T-cell (primary cell): Measurements from ENCODE around the gene MFSD1. TPM values are rescaled to one million over a fixed set of nuclear protein-coding genes. Genes with fewer than 3 reads are reported as not detected.
A peak's percentile ranks its signal among the peaks of the same experiment; 100 is the strongest.

Source experiments
- ATAC-seq, 4 experiments: fragments of 200-7000 bp in 3 of 4; fragments of 150-1000 bp in 1 of 4; cut with Tn5 transposase; replicated peaks in 1 of 4; 1 replicate in 3 of 4; 2 replicates in 1 of 4; pipeline ENCODE4 v1.10.0; 2021; ENCODE audit warnings: moderate library complexity in 3 of 4, mild to moderate bottlenecking in 2 of 4, moderate number of reproducible peaks in 1 of 4
- CTCF ChIA-PET, 2 donors: fragments of 300-600 bp; sonication (Branson Sonifier 250); formaldehyde crosslinking; loops; one replicate each; lab custom pipeline; 2022; ENCODE audit warnings: antibody characterized with exemption in 2 of 2; lab: Charles Lee
- POLR2A ChIA-PET, 2 donors: fragments of 300-600 bp; sonication (Branson Sonifier 250); formaldehyde crosslinking; loops; one replicate each; lab custom pipeline; 2022; ENCODE audit warnings: antibody characterized with exemption in 2 of 2; lab: Charles Lee
- DNase-seq, 35 experiments: peaks; one replicate each; pipeline versions ENCODE4 v3.0.0 to v3.0.0-alpha.2; 2013 to 2023
- H3K27ac ChIP-seq: one replicate; pipeline ENCODE4 v1.5.1; 2013; ENCODE audit warnings: low read length
- H3K27me3 ChIP-seq, 2 experiments: replicated peaks in 1 of 2; 1 replicate in 1 of 2; 2 replicates in 1 of 2; pipeline versions ENCODE4 v1.6.1 to v1.7.0; 2013; ENCODE audit warnings: low read length in 1 of 2, mixed read lengths in 1 of 2; ENCODE audit not compliant: control insufficient read depth in 2 of 2, insufficient read depth in 2 of 2; ENCODE audit errors: extremely low read depth in 1 of 2
- H3K36me3 ChIP-seq, 2 donors: 1 replicate in 1 of 2; 2 replicates in 1 of 2; pipeline versions ENCODE4 v1.6.1 to v1.7.0; 2013; ENCODE audit warnings: low read length in 1 of 2; ENCODE audit not compliant: control insufficient read depth in 2 of 2, insufficient read depth in 1 of 2; ENCODE audit errors: extremely low read depth in 1 of 2
- H3K4me1 ChIP-seq, 2 experiments: 1 replicate in 1 of 2; 2 replicates in 1 of 2; pipeline versions ENCODE4 v1.6.1 to v1.7.0; 2013; ENCODE audit warnings: low read length in 2 of 2, mixed read lengths in 1 of 2; ENCODE audit not compliant: insufficient read depth in 2 of 2, control insufficient read depth in 1 of 2; ENCODE audit errors: extremely low read depth in 1 of 2
- H3K4me3 ChIP-seq, 2 donors: 1 replicate in 1 of 2; 2 replicates in 1 of 2; pipeline versions ENCODE4 v1.5.1 to v1.7.0; 2013; ENCODE audit warnings: mild to moderate bottlenecking in 2 of 2, low read length in 1 of 2, moderate library complexity in 1 of 2; ENCODE audit not compliant: control insufficient read depth in 1 of 2; ENCODE audit errors: extremely low read depth in 1 of 2
- H3K9me3 ChIP-seq: 2 replicates; pipeline ENCODE4 v1.7.0; 2013
- H3K27ac Mint-ChIP-seq, 2 donors: one replicate each; pipeline ENCODE4 v1.8.0; 2020 to 2021; ENCODE audit warnings: mild to moderate bottlenecking in 2 of 2, mixed read lengths in 2 of 2
- H3K27me3 Mint-ChIP-seq, 2 donors: one replicate each; pipeline ENCODE4 v1.8.0; 2021 to 2022; ENCODE audit warnings: mixed read lengths in 2 of 2
- H3K36me3 Mint-ChIP-seq: one replicate; pipeline ENCODE4 v1.8.0; 2021; ENCODE audit warnings: mixed read lengths
- H3K4me1 Mint-ChIP-seq, 3 donors: one replicate each; pipeline ENCODE4 v1.8.0; 2020 to 2022; ENCODE audit warnings: mixed read lengths in 3 of 3, mild to moderate bottlenecking in 1 of 3
- H3K4me3 Mint-ChIP-seq, 3 donors: one replicate each; pipeline ENCODE4 v1.8.0; 2020 to 2022; ENCODE audit warnings: mild to moderate bottlenecking in 3 of 3, mixed read lengths in 3 of 3, moderate library complexity in 3 of 3
- H3K9me3 Mint-ChIP-seq, 3 donors: one replicate each; pipeline ENCODE4 v1.8.0; 2020 to 2022; ENCODE audit warnings: mixed read lengths in 3 of 3
- WGBS: methylation state at CpG from one replicate; pipeline ENCODE4 v1.1.5; 2013; ENCODE audit warnings: missing lambda C conversion rate; ENCODE audit not compliant: insufficient coverage; 5-methylcytosine and 5-hydroxymethylcytosine counted together
- total RNA-seq, 35 experiments: library from RNA in 6 of 35; stranded (reverse) in 6 of 35; fragments of 120-200 nt in 1 of 35; gene quantifications; one replicate each; pipeline versions ENCODE4 v1.2.1 to v1.2.4 and lab custom pipeline; 2013 to 2026

The MFSD1 gene
- total RNA-seq, 5 donors from 2014 or later (not counting 1 experiment from before 2014, with no cell fraction given), result 17.7 to 28.3 (median 25.5) TPM

DNA sequence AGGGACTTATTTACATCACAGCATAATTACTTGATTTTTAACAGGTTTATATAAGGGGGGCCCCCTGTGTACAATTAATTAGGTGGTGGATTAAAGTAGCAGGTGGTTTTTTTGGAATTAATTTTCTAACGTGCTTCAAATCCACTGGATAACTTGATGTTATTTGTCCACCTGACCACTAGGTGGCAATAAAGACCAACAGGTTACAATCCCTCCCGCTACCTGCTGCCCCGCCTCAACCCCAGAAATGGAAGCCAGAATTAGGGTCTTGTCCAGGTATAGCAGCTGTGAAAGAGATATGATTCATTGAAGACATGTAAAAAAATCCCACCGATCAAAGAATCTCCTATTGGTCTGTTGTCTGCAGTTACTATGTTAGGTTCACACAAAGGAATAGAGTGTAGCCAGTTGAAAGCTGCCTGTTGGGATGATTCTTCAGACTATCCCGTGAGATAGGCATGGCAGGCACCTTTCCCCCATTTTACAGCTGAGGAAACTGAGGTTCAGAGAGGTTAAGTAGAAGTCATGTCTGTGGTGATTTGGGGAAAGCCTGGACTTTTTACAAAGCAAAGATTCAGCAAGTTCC lies 44.0 kb downstream of the MFSD1 start:
- Mint-ChIP-seq H3K4me1 (peaks cover 6 to 15% (median 13%) of the 10 kb centered on the region in 3 donors), H3K36me3 (no peaks in the 10 kb centered on the region), H3K27me3 (no peaks in the 10 kb centered on the region), H3K9me3 (no peaks in the 10 kb centered on the region), H3K27ac (no peak overlapping the region), H3K4me3 (no peak overlapping the region)
- Histone ChIP-seq H3K27ac (no peak overlapping the region), H3K36me3 (no peaks in the 10 kb centered on the region), H3K4me3 (no peak overlapping the region), H3K27me3 (peaks cover 0 to 5% of the 10 kb centered on the region in 2 experiments), H3K4me1 (peaks cover 0 to 2% of the 10 kb centered on the region in 2 experiments), H3K9me3 (no peaks in the 10 kb centered on the region)
- peak in 22 of 35 experiments; percentile 3 to 59 (median 12) for DNase-seq
- ATAC-seq, result peak in 3 of 4 experiments; percentile 44 to 56 (median 45)
- no CpG with 5 or more reads among the region's 5 CpGs for WGBS
- POLR2A ChIA-PET, result no interaction called here
- CTCF ChIA-PET, result interaction anchor here (0.6 to 2.3 kb wide), 6 partner anchors 412 to 1567 kb away, joined by 3 to 13 read pairs (median 4); no protein-coding TSS in a partner anchor

DNA sequence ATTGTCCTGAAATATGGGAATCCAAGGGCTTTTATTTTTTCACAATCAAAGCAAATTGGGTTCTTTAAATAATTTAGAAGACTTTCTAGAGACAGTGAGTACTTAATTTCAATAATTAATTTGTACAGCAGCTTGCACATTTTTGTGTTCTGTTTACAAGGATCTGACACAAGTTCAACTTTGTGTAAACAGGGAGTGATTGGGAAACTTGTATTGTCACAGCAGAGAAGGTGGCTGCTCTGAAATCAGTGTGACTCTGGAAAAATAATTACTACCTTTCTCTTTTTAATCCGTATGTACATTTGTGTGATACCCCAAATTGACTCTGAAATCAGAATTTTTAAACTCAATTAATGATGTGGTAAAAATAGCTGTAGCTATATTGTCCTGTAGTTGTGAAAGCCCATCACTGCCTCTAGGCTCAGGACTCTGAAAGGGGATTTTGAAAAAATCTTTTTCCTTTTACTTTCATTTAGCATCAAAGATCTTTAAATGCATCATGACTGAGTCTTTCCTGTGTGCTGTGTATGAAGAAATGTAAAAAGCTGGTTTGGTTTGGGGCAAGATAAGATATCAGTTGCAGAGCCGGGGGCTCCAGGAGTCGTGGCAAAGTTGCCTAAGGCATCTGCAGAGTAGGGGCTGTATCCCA lies 45.1 kb downstream of the MFSD1 start:
- ATAC-seq (peak in 2 of 4 experiments; percentile 16 to 49), DNase-seq (no peak)
- H3K36me3 Mint-ChIP-seq, result no peaks in the 10 kb centered on the region
- H3K27ac ChIP-seq, result no peak overlapping the region
- H3K27me3 Mint-ChIP-seq, result no peaks in the 10 kb centered on the region
- no peak overlapping the region for H3K27ac Mint-ChIP-seq
- no peak overlapping the region for H3K4me3 ChIP-seq
- H3K4me1 ChIP-seq, result peaks cover 0 to 2% of the 10 kb centered on the region in 2 experiments
- no peaks in the 10 kb centered on the region for H3K36me3 ChIP-seq
- POLR2A ChIA-PET, result no interaction called here
- no peak overlapping the region for H3K4me3 Mint-ChIP-seq
- 25% methylated on average over 2 of the region's 3 CpGs for WGBS
- peaks cover 0 to 5% of the 10 kb centered on the region in 2 experiments for H3K27me3 ChIP-seq
- H3K4me1 Mint-ChIP-seq, result peaks cover 6 to 15% (median 13%) of the 10 kb centered on the region in 3 donors
- no peaks in the 10 kb centered on the region for H3K9me3 ChIP-seq
- CTCF ChIA-PET, result interaction anchor here (0.6 to 2.3 kb wide), 6 partner anchors 411 to 1179 kb away, joined by 3 to 13 read pairs (median 4); no protein-coding TSS in a partner anchor
- no peaks in the 10 kb centered on the region for H3K9me3 Mint-ChIP-seq

DNA sequence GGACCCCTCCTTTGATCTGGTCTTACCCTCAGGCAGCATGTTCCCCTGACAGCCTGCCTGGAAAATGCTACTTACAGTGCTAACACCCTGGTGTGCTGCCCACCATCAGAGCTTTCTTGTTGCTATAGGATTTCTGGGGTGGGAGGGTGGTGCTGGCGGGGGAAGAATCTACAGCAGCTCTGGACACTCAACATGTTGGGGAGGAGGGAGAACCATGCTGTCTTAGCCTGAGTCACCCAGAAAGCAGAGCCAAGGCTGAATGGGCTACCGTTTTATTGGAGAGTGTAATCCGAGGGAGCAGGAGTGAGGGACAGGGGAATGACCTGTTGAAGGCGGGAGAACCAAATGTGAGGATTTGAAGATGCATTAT lies 45.6 kb downstream of the MFSD1 start:
- WGBS, result 92% methylated on average over 3 of the region's 4 CpGs

DNA sequence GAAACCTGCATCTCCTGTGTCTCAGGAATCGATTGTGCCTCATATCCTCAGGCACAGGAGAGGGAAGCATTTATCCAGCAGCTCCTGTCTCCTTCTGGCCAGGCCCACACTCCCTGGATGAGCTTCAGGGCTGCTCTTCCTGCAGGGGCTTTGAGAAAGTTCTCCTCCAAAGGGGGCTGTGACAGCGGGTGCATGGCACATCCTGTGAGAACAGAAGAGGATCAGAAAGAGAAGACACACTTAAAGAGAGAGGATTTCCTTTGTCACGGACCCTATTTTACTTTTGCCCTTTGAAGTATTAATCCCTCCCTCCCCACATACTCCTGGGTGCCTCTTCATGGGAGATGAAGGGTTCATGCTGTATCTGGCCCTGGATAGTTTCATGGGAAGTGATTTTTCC lies 46.0 kb downstream of the MFSD1 start:
- H3K4me3 Mint-ChIP-seq, result no peak overlapping the region
- H3K4me3 ChIP-seq, result no peak overlapping the region
- H3K36me3 ChIP-seq, result no peaks in the 10 kb centered on the region
- H3K27ac Mint-ChIP-seq, result no peak overlapping the region
- 60% methylated on average over 1 of the region's 3 CpGs for WGBS
- no peak overlapping the region for H3K27ac ChIP-seq
- H3K4me1 ChIP-seq, result peaks cover 0 to 2% of the 10 kb centered on the region in 2 experiments
- POLR2A ChIA-PET, result interaction anchor here in 1 of 2 donors (0.5 kb wide), 1 partner anchor 16 kb away, joined by 8 read pairs; no protein-coding TSS in a partner anchor
- DNase-seq (no peak), ATAC-seq (no peak)
- H3K36me3 Mint-ChIP-seq, result no peaks in the 10 kb centered on the region
- peaks cover 0 to 5% of the 10 kb centered on the region in 2 experiments for H3K27me3 ChIP-seq
- no peaks in the 10 kb centered on the region for H3K9me3 Mint-ChIP-seq
- H3K4me1 Mint-ChIP-seq, result peaks cover 6 to 15% (median 13%) of the 10 kb centered on the region in 3 donors
- CTCF ChIA-PET, result interaction anchor here in 1 of 2 donors (0.8 kb wide), 1 partner anchor 414 kb away, joined by 3 read pairs; no protein-coding TSS in a partner anchor
- no peaks in the 10 kb centered on the region for H3K27me3 Mint-ChIP-seq
- no peaks in the 10 kb centered on the region for H3K9me3 ChIP-seq

More for the DNA sequence above, 45.6 kb downstream of the MFSD1 start:
- ATAC-seq (no peak), DNase-seq (no peak)
- Mint-ChIP-seq H3K36me3 (no peaks in the 10 kb centered on the region), H3K9me3 (no peaks in the 10 kb centered on the region), H3K4me1 (peaks cover 6 to 15% (median 13%) of the 10 kb centered on the region in 3 donors), H3K27me3 (no peaks in the 10 kb centered on the region), H3K27ac (no peak overlapping the region), H3K4me3 (no peak overlapping the region)
- peaks cover 0 to 2% of the 10 kb centered on the region in 2 experiments for H3K4me1 ChIP-seq
- no peak overlapping the region for H3K27ac ChIP-seq
- ChIA-PET CTCF (interaction anchor here in 1 of 2 donors (0.8 kb wide), 1 partner anchor 414 kb away, joined by 3 read pairs; no protein-coding TSS in a partner anchor), POLR2A (interaction anchor here in 1 of 2 donors (0.5 kb wide), 1 partner anchor 16 kb away, joined by 8 read pairs; no protein-coding TSS in a partner anchor)
- H3K27me3 ChIP-seq, result peaks cover 0 to 5% of the 10 kb centered on the region in 2 experiments
- H3K36me3 ChIP-seq, result no peaks in the 10 kb centered on the region
- H3K9me3 ChIP-seq, result no peaks in the 10 kb centered on the region
- no peak overlapping the region for H3K4me3 ChIP-seq

DNA sequence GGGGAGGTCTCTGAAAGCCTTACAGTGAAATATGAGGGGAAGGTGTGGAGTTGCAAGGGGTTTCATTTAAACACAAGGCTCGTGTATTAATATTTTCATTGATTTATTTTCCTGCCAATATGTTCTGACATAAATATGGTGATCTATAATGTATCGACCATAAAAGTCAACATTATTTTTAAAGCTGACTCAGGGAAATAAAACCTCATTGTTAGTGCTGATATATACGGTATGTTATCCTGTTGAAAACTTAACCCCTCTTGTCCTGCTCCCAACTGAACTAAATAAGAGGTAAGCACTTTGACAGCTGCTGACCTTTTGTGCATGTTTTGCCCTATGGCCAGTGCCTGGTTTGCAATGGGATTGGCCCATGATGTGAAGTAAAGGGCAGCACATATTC lies 47.9 kb downstream of the MFSD1 start:
- Mint-ChIP-seq H3K4me3 (no peak overlapping the region), H3K9me3 (no peaks in the 10 kb centered on the region), H3K27ac (no peak overlapping the region), H3K36me3 (no peaks in the 10 kb centered on the region), H3K4me1 (peaks cover 6 to 15% (median 13%) of the 10 kb centered on the region in 3 donors), H3K27me3 (no peaks in the 10 kb centered on the region)
- Histone ChIP-seq H3K27me3 (peaks cover 0 to 5% of the 10 kb centered on the region in 2 experiments), H3K36me3 (no peaks in the 10 kb centered on the region), H3K9me3 (no peaks in the 10 kb centered on the region), H3K4me3 (no peak overlapping the region), H3K4me1 (peaks cover 0 to 2% of the 10 kb centered on the region in 2 experiments), H3K27ac (no peak overlapping the region)
- DNase-seq (no peak), ATAC-seq (no peak)
- CTCF ChIA-PET, result no interaction called here
- POLR2A ChIA-PET, result no interaction called here
- no CpG with 5 or more reads among the region's 3 CpGs for WGBS

DNA sequence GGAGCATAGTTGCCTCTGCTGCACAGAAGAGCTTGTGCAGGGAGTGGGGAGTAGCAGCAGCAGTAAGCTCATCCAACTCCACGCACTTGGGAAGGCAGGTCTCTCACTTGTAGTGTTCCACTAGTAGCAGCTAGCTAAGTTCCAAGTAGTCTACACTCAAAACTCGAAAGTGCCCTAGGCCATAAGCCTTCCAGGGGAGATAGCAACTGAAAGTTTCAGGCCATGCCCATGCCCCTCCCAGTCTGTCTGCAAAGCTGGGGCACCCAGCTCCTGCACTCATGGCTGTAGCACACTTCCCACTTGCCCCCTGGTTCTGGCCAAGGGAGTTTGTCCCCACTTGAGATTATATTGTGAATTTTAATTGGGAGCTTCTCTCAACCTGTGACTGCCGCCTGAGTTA lies 57.5 kb downstream of the MFSD1 start:
- Mint-ChIP-seq H3K4me1 (no peaks in the 10 kb centered on the region), H3K27me3 (peaks cover 0 to 3% of the 10 kb centered on the region in 2 donors), H3K9me3 (peaks cover 0 to 25% (median 13%) of the 10 kb centered on the region in 3 donors), H3K27ac (no peak overlapping the region), H3K36me3 (peaks cover 30% of the 10 kb centered on the region), H3K4me3 (no peak overlapping the region)
- no peak for ATAC-seq
- Histone ChIP-seq H3K27ac (no peak overlapping the region), H3K4me3 (no peak overlapping the region), H3K36me3 (no peaks in the 10 kb centered on the region), H3K4me1 (no peaks in the 10 kb centered on the region), H3K9me3 (no peaks in the 10 kb centered on the region), H3K27me3 (no peaks in the 10 kb centered on the region)
- WGBS, result 81% methylated on average over 2 of the region's 3 CpGs
- ChIA-PET CTCF (interaction anchor here in 1 of 2 donors (0.7 kb wide), 1 partner anchor 450 kb away, joined by 4 read pairs; no protein-coding TSS in a partner anchor), POLR2A (no interaction called here)
- no peak for DNase-seq
